Measurements from ENCODE around the gene GPR160. TPM values are rescaled to one million over a fixed set of nuclear protein-coding genes. Genes with fewer than 3 reads are reported as not detected.
A peak's percentile ranks its signal among the peaks of the same experiment; 100 is the strongest.

GPR160 gene
- total and polyA plus RNA-seq, 3 experiments from 2014 or later, result 2.9 to 6.2 (median 2.9) TPM

- Mint-ChIP-seq H3K36me3 (peaks cover 19 to 54% (median 20%) of the 10 kb centered on the region in 3 donors), H3K4me3 (peak overlapping the region in 4 of 7 donors; percentile 34 to 69 (median 37)), H3K27ac (peak overlapping the region; percentile 25 to 82 (median 58)), H3K9me3 (peaks cover 0 to 6% (median 0%) of the 10 kb centered on the region in 5 donors), H3K27me3 (no peaks in the 10 kb centered on the region), H3K4me1 (peaks cover 26 to 41% (median 32%) of the 10 kb centered on the region in 3 donors)
- POLR2A ChIA-PET, result no interaction called here
- H3K27ac ChIP-seq (ENCODE audit: low read depth, low read length), result no peak overlapping the region
- CTCF ChIA-PET, result interaction anchor here (1.1 to 1.3 kb wide), 3 partner anchors 10 to 50 kb away, joined by 3 read pairs; no protein-coding TSS in a partner anchor
- no peak overlapping the region for H3K4me3 ChIP-seq (ENCODE audit: low read length)
- H3K27me3 ChIP-seq (ENCODE audit: insufficient read depth, low read length, poor library complexity, severe bottlenecking), result no peaks in the 10 kb centered on the region
- peaks cover 18% of the 10 kb centered on the region for H3K4me1 ChIP-seq (ENCODE audit: insufficient read depth, low read length)
- peak in 3 of 5 donors; percentile 7 to 44 (median 26) for DNase-seq
- peaks cover 18% of the 10 kb centered on the region for H3K36me3 ChIP-seq (ENCODE audit: insufficient read depth, low read length)
- no peaks in the 10 kb centered on the region for H3K9me3 ChIP-seq (ENCODE audit: low read length)
Observed at GRCh38 chr3:170128259-170128976, 90.6 kb downstream of the GPR160 start.

GRCh38 chr3:170128977-170129431 lies 91.2 kb downstream of the GPR160 start:
- Mint-ChIP-seq H3K27ac (peak overlapping the region; percentile 25 to 82 (median 58)), H3K9me3 (peaks cover 0 to 6% (median 2%) of the 10 kb centered on the region in 5 donors), H3K27me3 (no peaks in the 10 kb centered on the region), H3K36me3 (peaks cover 24 to 59% (median 25%) of the 10 kb centered on the region in 3 donors), H3K4me1 (peaks cover 27 to 44% (median 37%) of the 10 kb centered on the region in 3 donors), H3K4me3 (peak overlapping the region in 4 of 7 donors; percentile 34 to 69 (median 38))
- Histone ChIP-seq H3K27ac (ENCODE audit: low read depth, low read length) (no peak overlapping the region), H3K4me3 (ENCODE audit: low read length) (no peak overlapping the region), H3K9me3 (ENCODE audit: low read length) (no peaks in the 10 kb centered on the region), H3K4me1 (ENCODE audit: insufficient read depth, low read length) (peaks cover 18% of the 10 kb centered on the region), H3K36me3 (ENCODE audit: insufficient read depth, low read length) (peaks cover 18% of the 10 kb centered on the region), H3K27me3 (ENCODE audit: insufficient read depth, low read length, poor library complexity, severe bottlenecking) (no peaks in the 10 kb centered on the region)
- ChIA-PET POLR2A (no interaction called here), CTCF (interaction anchor here (1.1 to 1.3 kb wide), 3 partner anchors 9 to 50 kb away, joined by 3 read pairs; no protein-coding TSS in a partner anchor)
- no peak for DNase-seq

GRCh38 chr3:170130532-170130931 lies 92.7 kb downstream of the GPR160 start:
- H3K27ac ChIP-seq (ENCODE audit: low read depth, low read length), result no peak overlapping the region
- CTCF ChIA-PET, result no interaction called here
- H3K9me3 ChIP-seq (ENCODE audit: low read length), result no peaks in the 10 kb centered on the region

GRCh38 chr3:170132335-170132734 lies 94.5 kb downstream of the GPR160 start:
- DNase-seq, result no peak
- Mint-ChIP-seq H3K4me1 (peaks cover 33 to 54% (median 47%) of the 10 kb centered on the region in 3 donors), H3K36me3 (peaks cover 30 to 72% (median 37%) of the 10 kb centered on the region in 3 donors), H3K9me3 (peaks cover 0 to 6% (median 2%) of the 10 kb centered on the region in 5 donors), H3K27me3 (no peaks in the 10 kb centered on the region), H3K4me3 (no peak overlapping the region), H3K27ac (peak overlapping the region in 1 of 8 donors; percentile 23)
- peaks cover 31% of the 10 kb centered on the region for H3K36me3 ChIP-seq (ENCODE audit: insufficient read depth, low read length)
- CTCF ChIA-PET, result interaction anchor here (1.5 kb wide), 1 partner anchor 9 kb away, joined by 3 read pairs; no protein-coding TSS in a partner anchor
- H3K9me3 ChIP-seq (ENCODE audit: low read length), result no peaks in the 10 kb centered on the region
- peaks cover 18% of the 10 kb centered on the region for H3K4me1 ChIP-seq (ENCODE audit: insufficient read depth, low read length)
- POLR2A ChIA-PET, result no interaction called here
- H3K27me3 ChIP-seq (ENCODE audit: insufficient read depth, low read length, poor library complexity, severe bottlenecking), result no peaks in the 10 kb centered on the region
- no peak overlapping the region for H3K4me3 ChIP-seq (ENCODE audit: low read length)
- H3K27ac ChIP-seq (ENCODE audit: low read depth, low read length), result no peak overlapping the region

More at GRCh38 chr3:170130532-170130931, 92.7 kb downstream of the GPR160 start:
- Mint-ChIP-seq H3K4me1 (peaks cover 29 to 44% (median 40%) of the 10 kb centered on the region in 3 donors), H3K27me3 (no peaks in the 10 kb centered on the region), H3K27ac (peak overlapping the region in 1 of 8 donors; percentile 50), H3K9me3 (peaks cover 0 to 6% (median 2%) of the 10 kb centered on the region in 5 donors), H3K36me3 (peaks cover 30 to 65% (median 33%) of the 10 kb centered on the region in 3 donors), H3K4me3 (no peak overlapping the region)
- Histone ChIP-seq H3K36me3 (ENCODE audit: insufficient read depth, low read length) (peaks cover 27% of the 10 kb centered on the region), H3K4me3 (ENCODE audit: low read length) (no peak overlapping the region), H3K4me1 (ENCODE audit: insufficient read depth, low read length) (peaks cover 18% of the 10 kb centered on the region), H3K27me3 (ENCODE audit: insufficient read depth, low read length, poor library complexity, severe bottlenecking) (no peaks in the 10 kb centered on the region)
- DNase-seq, result no peak
- POLR2A ChIA-PET, result no interaction called here

Other genes with a start within 250 kb of the GPR160 start
- under 1 TPM; 0.15 to 0.20 TPM for gene LRRIQ4, start 225.1 kb upstream of the GPR160 start, total RNA-seq
- not detected for gene LRRIQ4, start 225.1 kb upstream of the GPR160 start, polyA plus RNA-seq
- 1 to 10 TPM; 2.4 to 2.5 TPM for gene LRRC34, start 225.1 kb upstream of the GPR160 start, total RNA-seq
- gene LRRC34, start 225.1 kb upstream of the GPR160 start, polyA plus RNA-seq, result 0.33 TPM
- gene LRRC31, start 168.1 kb upstream of the GPR160 start, total RNA-seq, result not detected
- gene LRRC31, start 168.1 kb upstream of the GPR160 start, polyA plus RNA-seq, result not detected
- gene SAMD7, start 126.4 kb upstream of the GPR160 start, total RNA-seq, result not detected
- not detected for gene SAMD7, start 126.4 kb upstream of the GPR160 start, polyA plus RNA-seq
- 10 to 100 TPM; 66.7 to 68.3 TPM for gene SEC62, start 71.2 kb upstream of the GPR160 start, total RNA-seq
- 190 TPM for gene SEC62, start 71.2 kb upstream of the GPR160 start, polyA plus RNA-seq
- 10 to 100 TPM; 55.5 to 58.9 TPM for gene PHC3, start 143.7 kb downstream of the GPR160 start, total RNA-seq
- 48.3 TPM for gene PHC3, start 143.7 kb downstream of the GPR160 start, polyA plus RNA-seq
- gene PRKCI, start 184.4 kb downstream of the GPR160 start, total RNA-seq, result 10 to 100 TPM; 19.9 to 21.7 TPM
- 14.9 TPM for gene PRKCI, start 184.4 kb downstream of the GPR160 start, polyA plus RNA-seq